Coronary artery (tissue), 2 donors: ENCODE data around the gene CUL3.

ENCODE experiments used
- DNase-seq: peaks from one replicate; pipeline ENCODE4 v3.0.0-alpha.2; 2017; ENCODE audit warnings: low spot score
- H3K27ac ChIP-seq, 2 donors: fragments of 200-600 bp; sonication (generic); one replicate each; pipeline ENCODE4 v1.5.1; 2016 to 2019
- H3K4me3 ChIP-seq: fragments of 200-600 bp; sonication (generic); 2 replicates; pipeline ENCODE4 v1.5.1; 2016; ENCODE audit warnings: mild to moderate bottlenecking, moderate library complexity
- TF ChIP-seq, protein P1 (sequence below): fragments of 200-600 bp; sonication (generic); IDR thresholded peaks from one replicate; pipeline ENCODE4 v1.5.1; 2019; ENCODE audit warnings: antibody characterized with exemption

Gene CUL3

DNA sequence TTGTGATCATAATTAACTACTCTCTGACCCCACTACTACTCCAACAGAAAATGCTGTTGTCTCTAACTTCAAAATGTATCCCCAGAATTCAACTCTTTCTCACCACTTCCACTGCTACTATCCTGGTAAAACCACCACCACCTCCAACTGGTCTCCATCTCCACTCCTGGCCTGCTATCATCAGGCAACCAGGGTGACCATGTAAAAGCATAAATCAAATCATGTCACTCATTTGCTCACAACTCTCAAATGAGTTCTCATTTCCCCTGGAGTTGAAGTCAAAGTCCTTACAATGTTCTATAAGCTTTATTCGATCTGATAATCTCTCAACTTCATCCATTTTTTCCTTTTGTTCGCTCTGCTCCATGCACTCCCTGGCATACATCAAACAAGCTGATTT is 24.6 kb downstream of the CUL3 start:
- TF ChIP-seq, protein P1, sequence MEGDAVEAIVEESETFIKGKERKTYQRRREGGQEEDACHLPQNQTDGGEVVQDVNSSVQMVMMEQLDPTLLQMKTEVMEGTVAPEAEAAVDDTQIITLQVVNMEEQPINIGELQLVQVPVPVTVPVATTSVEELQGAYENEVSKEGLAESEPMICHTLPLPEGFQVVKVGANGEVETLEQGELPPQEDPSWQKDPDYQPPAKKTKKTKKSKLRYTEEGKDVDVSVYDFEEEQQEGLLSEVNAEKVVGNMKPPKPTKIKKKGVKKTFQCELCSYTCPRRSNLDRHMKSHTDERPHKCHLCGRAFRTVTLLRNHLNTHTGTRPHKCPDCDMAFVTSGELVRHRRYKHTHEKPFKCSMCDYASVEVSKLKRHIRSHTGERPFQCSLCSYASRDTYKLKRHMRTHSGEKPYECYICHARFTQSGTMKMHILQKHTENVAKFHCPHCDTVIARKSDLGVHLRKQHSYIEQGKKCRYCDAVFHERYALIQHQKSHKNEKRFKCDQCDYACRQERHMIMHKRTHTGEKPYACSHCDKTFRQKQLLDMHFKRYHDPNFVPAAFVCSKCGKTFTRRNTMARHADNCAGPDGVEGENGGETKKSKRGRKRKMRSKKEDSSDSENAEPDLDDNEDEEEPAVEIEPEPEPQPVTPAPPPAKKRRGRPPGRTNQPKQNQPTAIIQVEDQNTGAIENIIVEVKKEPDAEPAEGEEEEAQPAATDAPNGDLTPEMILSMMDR = no peak
- H3K4me3 ChIP-seq = no peak overlapping the region
- no peak for DNase-seq
- no peak overlapping the region for H3K27ac ChIP-seq

DNA sequence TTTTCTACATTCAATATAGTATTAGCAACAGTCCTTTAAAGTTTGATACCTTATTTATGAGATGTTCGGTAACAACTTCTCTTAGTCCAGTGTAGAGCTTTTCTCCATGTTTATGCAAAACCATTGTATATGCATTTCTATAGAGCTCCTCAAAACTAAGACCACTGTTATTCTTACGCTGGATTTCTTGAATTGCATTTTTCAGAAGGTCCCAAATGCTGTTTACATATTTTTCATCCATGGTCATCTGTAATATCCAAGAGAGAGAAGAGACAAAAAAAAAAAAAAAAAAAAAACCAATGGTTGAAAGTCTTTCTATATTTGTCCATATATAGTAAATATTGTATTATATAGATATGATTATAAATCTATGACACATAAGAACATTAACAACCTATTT is 27.6 kb downstream of the CUL3 start:
- no peak for DNase-seq
- H3K4me3 ChIP-seq = no peak overlapping the region
- TF ChIP-seq, protein P1 = no peak
- no peak overlapping the region for H3K27ac ChIP-seq

DNA sequence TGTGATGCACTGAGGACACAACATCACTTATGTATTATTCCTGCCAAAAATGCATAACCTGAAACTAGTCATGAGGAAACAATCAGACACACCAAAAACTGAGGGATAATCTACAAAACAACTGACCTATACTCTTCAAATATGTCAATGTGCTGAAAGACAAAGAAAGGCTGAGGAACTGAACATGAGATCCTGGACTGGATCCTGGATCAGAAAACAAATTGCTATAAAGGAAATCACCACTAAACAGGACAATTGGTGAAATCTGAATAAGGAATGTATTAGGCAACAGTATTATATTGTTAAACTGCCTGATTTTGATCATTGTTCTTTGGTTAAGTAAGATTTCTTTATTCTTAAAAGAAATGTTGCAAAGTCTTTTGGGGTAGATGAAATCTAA is 28.8 kb downstream of the CUL3 start:
- TF ChIP-seq, protein P1 = no peak
- Histone ChIP-seq H3K27ac (no peak overlapping the region), H3K4me3 (no peak overlapping the region)
- no peak for DNase-seq

DNA sequence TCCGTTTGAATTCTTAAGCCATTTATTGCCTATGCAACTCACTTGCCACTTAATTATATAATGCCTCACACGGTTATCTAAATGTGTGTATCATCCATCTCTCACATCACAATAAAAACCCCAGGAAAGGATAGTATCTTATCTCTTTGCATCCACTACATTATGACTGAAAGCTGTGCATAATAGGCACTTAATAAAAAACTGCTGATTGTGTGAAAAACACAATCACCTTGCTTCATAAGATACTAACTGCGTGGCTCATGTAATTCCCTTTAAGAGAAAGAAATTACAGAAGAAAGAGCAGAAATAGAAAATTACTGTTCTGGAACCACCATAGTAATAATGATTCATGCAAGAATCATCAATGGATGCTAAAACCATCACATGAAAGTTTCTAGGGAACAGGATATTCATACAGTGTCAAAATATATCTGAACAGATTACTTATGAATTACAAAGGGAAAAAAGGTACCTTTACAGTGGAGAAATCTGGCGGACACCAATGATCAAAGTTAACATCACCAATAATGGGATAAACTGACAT is 29.3 kb downstream of the CUL3 start:
- H3K4me3 ChIP-seq = no peak overlapping the region
- TF ChIP-seq, protein P1 = no peak
- H3K27ac ChIP-seq = no peak overlapping the region
- no peak for DNase-seq

DNA sequence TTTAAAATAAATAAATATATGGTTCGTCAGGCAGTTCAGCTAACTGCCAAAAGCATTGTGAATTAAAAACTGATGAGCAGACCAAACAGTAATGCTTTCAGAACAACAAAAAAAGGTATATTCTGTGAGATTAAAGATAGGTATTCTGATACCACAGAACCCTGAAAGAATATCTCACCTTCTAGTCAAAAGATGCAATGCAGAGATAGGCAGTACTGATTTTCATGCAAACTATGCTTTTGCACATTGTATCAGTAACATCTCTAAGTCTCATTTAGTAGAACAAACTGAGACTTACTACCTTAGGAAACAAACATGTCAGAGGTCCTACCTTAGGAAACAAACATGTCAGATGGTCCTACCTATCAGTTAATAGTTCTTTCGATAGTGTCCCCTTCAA is 32.4 kb downstream of the CUL3 start:
- H3K27ac ChIP-seq = no peak overlapping the region

DNA sequence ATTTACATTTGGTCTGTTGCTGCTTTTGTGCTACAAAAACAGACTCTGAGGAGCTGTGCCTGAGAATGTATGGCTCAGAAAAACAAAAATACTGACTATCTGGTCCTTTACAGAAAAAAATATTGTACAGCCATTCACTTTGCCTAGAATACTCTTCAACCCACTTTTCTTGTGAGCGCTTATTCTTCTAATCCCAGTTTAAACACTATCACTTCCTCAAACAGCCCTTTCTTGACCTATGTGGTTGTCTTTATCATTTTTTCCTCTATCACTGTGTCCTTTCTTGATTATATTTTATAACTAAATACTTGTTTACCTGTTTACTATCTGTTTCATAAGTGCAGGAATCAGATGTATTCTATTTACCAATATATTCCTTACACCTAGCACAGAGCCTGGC is 33.5 kb downstream of the CUL3 start:
- TF ChIP-seq, protein P1 = no peak
- H3K4me3 ChIP-seq = no peak overlapping the region
- DNase-seq = no peak
- no peak overlapping the region for H3K27ac ChIP-seq

More for the DNA sequence above, 32.4 kb downstream of the CUL3 start:
- TF ChIP-seq, protein P1 = no peak
- no peak for DNase-seq
- no peak overlapping the region for H3K4me3 ChIP-seq

DNA sequence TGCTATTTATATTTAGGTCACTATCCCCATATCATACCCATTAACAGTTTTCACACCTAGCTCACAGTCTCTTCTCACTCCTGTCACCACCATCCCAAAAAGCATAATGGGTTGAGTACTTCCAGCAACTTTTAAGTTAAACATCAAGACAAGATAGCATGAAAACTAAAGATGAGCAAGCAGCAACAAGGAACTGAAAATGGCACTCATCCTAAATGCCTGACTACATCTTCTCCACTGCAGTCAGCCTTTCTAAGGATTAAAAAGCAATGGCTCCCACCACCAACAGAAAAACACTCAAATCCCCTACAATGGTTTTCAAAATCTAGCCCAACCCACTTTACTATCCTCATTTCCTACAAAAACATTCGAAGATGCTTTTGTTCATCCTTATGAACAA is 38.2 kb downstream of the CUL3 start:
- TF ChIP-seq, protein P1 = no peak
- Histone ChIP-seq H3K4me3 (no peak overlapping the region), H3K27ac (no peak overlapping the region)
- no peak for DNase-seq
